GM12801 (cell line): Measurements from ENCODE around the gene KAZN.

ENCODE experiments used
- CTCF ChIP-seq: IDR thresholded peaks from one replicate; pipeline ENCODE4 v1.5.1; 2011; ENCODE audit warnings: control low read depth; ENCODE audit not compliant: insufficient read length; ENCODE audit errors: extremely low read depth

The KAZN gene

GRCh38 chr1:14689996-14690615 lies 91.6 kb downstream of the KAZN start:
- no peak for TF ChIP-seq CTCF

GRCh38 chr1:14693949-14694348 lies 95.5 kb downstream of the KAZN start:
- no peak for TF ChIP-seq CTCF

- TF ChIP-seq CTCF: no peak
Measured at GRCh38 chr1:14694589-14694988, 96.1 kb downstream of the KAZN start.

GRCh38 chr1:14696761-14697160 lies 98.3 kb downstream of the KAZN start:
- no peak for TF ChIP-seq CTCF

- no peak for TF ChIP-seq CTCF
Measured at GRCh38 chr1:14697353-14697752, 98.9 kb downstream of the KAZN start.

GRCh38 chr1:14698314-14698713 lies 99.8 kb downstream of the KAZN start:
- TF ChIP-seq CTCF: no peak

- no peak for TF ChIP-seq CTCF
Measured at GRCh38 chr1:14699620-14700019, 101.1 kb downstream of the KAZN start.

- TF ChIP-seq CTCF: no peak
Measured at GRCh38 chr1:14704846-14705245, 106.4 kb downstream of the KAZN start.
